K562 (cell line): ENCODE results near the gene HSPA4L. TPM values are rescaled to one million over a fixed set of nuclear protein-coding genes. Genes with fewer than 3 reads are reported as not detected.

Source experiments
- ATF1 ChIP-seq, 2 experiments: fragments of 450-650 bp in 1 of 2; IDR thresholded peaks; 2 replicates each; pipeline ENCODE4 v1.6.1; 2016; ENCODE audit warnings: missing compliant biosample characterization in 1 of 2, missing genetic modification characterization in 1 of 2
- ATF7 ChIP-seq: fragments of 450-650 bp; IDR thresholded peaks from 2 replicates; pipeline ENCODE4 v1.7.1; 2014; ENCODE audit warnings: mild to moderate bottlenecking, moderate library complexity
- GATAD2A ChIP-seq: fragments of 450-650 bp; IDR thresholded peaks from 2 replicates; pipeline ENCODE4 v1.6.1; 2017
- HNRNPH1 ChIP-seq: fragments of 200-400 bp; formaldehyde crosslinking; optimal IDR thresholded peaks from 2 replicates; pipeline ENCODE3; 2017; ENCODE audit warnings: low read depth, mild to moderate bottlenecking, low read length, moderate library complexity
- KHSRP ChIP-seq: fragments of 450-650 bp; IDR thresholded peaks from 2 replicates; pipeline ENCODE4 v1.6.1; 2017
- NFXL1 ChIP-seq: fragments of 450-650 bp; formaldehyde crosslinking; IDR thresholded peaks from 2 replicates; pipeline ENCODE4 v1.4.0; 2021; ENCODE audit warnings: mild to moderate bottlenecking
- NR2F6 ChIP-seq: fragments of 450-650 bp; formaldehyde crosslinking; IDR thresholded peaks from 2 replicates; pipeline ENCODE4 v1.4.0; 2020; ENCODE audit warnings: mild to moderate bottlenecking
- PURB ChIP-seq: sonication (generic); formaldehyde crosslinking; IDR thresholded peaks from 2 replicates; pipeline ENCODE4 v1.9.0; 2021; ENCODE audit warnings: low read depth, mild to moderate bottlenecking, missing genetic modification reagents
- SAP30 ChIP-seq: fragments of 200-600 bp; sonication (generic); IDR thresholded peaks from 2 replicates; pipeline ENCODE4 v1.6.1; 2012; ENCODE audit warnings: borderline replicate concordance, low read depth, mild to moderate bottlenecking, moderate library complexity, low read length, control low read depth, inconsistent platforms; ENCODE audit not compliant: insufficient read depth, poor library complexity, severe bottlenecking
- SLC30A9 ChIP-seq: fragments of 250-450 bp; sonication (Bioruptor Pico); IDR thresholded peaks from 2 replicates; pipeline ENCODE4 v1.8.0; 2022; ENCODE audit warnings: mild to moderate bottlenecking, moderate library complexity
- YBX1 ChIP-seq: fragments of 450-650 bp; IDR thresholded peaks from 2 replicates; pipeline ENCODE4 v1.7.1; 2016; ENCODE audit warnings: mild to moderate bottlenecking
- ZNF124 ChIP-seq: sonication (generic); formaldehyde crosslinking; IDR thresholded peaks from 2 replicates; pipeline ENCODE4 v1.8.1; 2022; ENCODE audit warnings: missing genetic modification reagents
- ZNF143 ChIP-seq: sonication (generic); formaldehyde crosslinking; IDR thresholded peaks from 2 replicates; pipeline ENCODE4 v1.9.0; 2022; ENCODE audit warnings: mild to moderate bottlenecking, missing genetic modification reagents
- polyA plus RNA-seq, 8 experiments: library from polyadenylated mRNA; depleted of rRNA in 4 of 8; stranded (reverse) in 5 of 8; unstranded in 3 of 8; fragments of >200 nt; fragmentation: Nextera tagmentation in 2 of 8; fragmentation: Illumina TruSeq in 1 of 8; extraction: Ambion mirVana in 2 of 8; extraction: Trizol in 1 of 8; gene quantifications; 2 replicates each; pipeline versions ENCODE4 v1.2.1 to v1.2.3, GENCODE V29; 2011 to 2014; ENCODE audit warnings: inconsistent platforms in 1 of 8, missing spikeins in 1 of 8
- total RNA-seq, 7 experiments: library from RNA; depleted of rRNA in 6 of 7; stranded (reverse); fragments of >200 nt in 6 of 7; fragmentation: Illumina TruSeq in 2 of 7; extraction: Trizol in 2 of 7; gene quantifications; 2 replicates each; pipeline versions ENCODE4 v1.2.1 to v1.2.3, GENCODE V29; 2011 to 2021; ENCODE audit warnings: low replicate concordance in 1 of 7
- TF ChIP-seq, protein P1 (sequence below): fragments of 450-650 bp; conservative IDR thresholded peaks from 2 replicates; pipeline ENCODE4 v1.6.1; 2016; ENCODE audit warnings: missing genetic modification characterization, low read depth, mild to moderate bottlenecking, missing compliant biosample characterization, moderate library complexity
- TF ChIP-seq, protein P2 (sequence below): IDR thresholded peaks from 2 replicates; pipeline ENCODE4 v1.6.1; 2011; ENCODE audit not compliant: insufficient read length; ENCODE audit errors: extremely low read depth
- TF ChIP-seq, protein P3 (sequence below): fragments of 250-450 bp; sonication (Bioruptor Pico); IDR thresholded peaks from 2 replicates; pipeline ENCODE4 v1.9.0; 2021; ENCODE audit warnings: mild to moderate bottlenecking, inconsistent platforms
- TF ChIP-seq, protein P4 (sequence below): fragments of 250-450 bp; sonication (Bioruptor Pico); IDR thresholded peaks from 2 replicates; pipeline ENCODE4 v1.4.0; 2020; ENCODE audit warnings: mild to moderate bottlenecking, moderate library complexity
- TF ChIP-seq, protein P5 (sequence below): sonication (generic); formaldehyde crosslinking; IDR thresholded peaks from 2 replicates; pipeline ENCODE4 v1.8.1; 2023; ENCODE audit warnings: mild to moderate bottlenecking, missing genetic modification reagents

HSPA4L gene
- total and polyA plus RNA-seq, 9 of the 15 experiments (the other 6 are each of a cell fraction or from before 2014, with no cell fraction given), result 12.3 to 37.0 (median 21.7) TPM

DNA sequence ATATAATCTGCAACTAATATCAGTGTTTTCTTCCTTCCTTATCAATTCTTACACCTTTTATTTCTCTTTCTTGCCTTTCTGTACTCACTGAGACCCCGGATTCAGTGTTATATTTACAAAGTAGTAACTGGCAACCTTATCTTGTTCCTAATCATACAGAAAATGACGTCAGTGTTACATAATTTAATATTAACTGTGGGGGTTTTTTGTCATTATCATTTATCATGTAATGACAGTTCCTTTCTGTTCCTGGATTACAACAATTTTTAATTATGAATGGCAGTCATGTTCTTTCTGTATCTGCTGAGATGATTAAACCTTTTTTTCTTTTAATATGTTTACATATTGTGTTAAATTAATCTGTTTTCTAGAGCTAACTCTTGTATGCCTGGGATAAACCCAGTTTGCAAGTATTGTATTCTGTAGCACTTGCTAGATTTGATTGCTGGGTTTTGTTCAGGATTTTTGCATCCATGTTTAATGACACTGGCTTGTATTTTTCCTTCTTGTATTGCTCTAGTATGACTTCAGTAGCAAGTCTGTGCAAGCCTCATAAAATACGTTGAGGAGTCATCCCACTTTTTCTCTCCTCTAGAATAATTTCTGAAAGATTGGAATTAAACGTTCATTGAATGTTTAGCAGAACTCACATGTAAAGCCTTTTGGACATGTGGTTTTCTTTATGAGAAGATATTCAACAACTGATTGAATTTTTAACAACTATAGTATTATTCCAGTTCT lies 10.4 kb upstream of the HSPA4L start (continued):
- TF ChIP-seq, protein P1, sequence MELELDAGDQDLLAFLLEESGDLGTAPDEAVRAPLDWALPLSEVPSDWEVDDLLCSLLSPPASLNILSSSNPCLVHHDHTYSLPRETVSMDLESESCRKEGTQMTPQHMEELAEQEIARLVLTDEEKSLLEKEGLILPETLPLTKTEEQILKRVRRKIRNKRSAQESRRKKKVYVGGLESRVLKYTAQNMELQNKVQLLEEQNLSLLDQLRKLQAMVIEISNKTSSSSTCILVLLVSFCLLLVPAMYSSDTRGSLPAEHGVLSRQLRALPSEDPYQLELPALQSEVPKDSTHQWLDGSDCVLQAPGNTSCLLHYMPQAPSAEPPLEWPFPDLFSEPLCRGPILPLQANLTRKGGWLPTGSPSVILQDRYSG (tag), result no peak
- TF ChIP-seq, protein P2, sequence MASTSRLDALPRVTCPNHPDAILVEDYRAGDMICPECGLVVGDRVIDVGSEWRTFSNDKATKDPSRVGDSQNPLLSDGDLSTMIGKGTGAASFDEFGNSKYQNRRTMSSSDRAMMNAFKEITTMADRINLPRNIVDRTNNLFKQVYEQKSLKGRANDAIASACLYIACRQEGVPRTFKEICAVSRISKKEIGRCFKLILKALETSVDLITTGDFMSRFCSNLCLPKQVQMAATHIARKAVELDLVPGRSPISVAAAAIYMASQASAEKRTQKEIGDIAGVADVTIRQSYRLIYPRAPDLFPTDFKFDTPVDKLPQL, result no peak
- TF ChIP-seq ATF1 (CRISPR knock-in tag; IDR thresholded peaks at IDR 0.05), result no peak
- TF ChIP-seq ATF1 (tag; IDR thresholded peaks at IDR 0.05), result peak; percentile 41; the same call in 1 of the 2 replicates
- TF ChIP-seq, protein P3, sequence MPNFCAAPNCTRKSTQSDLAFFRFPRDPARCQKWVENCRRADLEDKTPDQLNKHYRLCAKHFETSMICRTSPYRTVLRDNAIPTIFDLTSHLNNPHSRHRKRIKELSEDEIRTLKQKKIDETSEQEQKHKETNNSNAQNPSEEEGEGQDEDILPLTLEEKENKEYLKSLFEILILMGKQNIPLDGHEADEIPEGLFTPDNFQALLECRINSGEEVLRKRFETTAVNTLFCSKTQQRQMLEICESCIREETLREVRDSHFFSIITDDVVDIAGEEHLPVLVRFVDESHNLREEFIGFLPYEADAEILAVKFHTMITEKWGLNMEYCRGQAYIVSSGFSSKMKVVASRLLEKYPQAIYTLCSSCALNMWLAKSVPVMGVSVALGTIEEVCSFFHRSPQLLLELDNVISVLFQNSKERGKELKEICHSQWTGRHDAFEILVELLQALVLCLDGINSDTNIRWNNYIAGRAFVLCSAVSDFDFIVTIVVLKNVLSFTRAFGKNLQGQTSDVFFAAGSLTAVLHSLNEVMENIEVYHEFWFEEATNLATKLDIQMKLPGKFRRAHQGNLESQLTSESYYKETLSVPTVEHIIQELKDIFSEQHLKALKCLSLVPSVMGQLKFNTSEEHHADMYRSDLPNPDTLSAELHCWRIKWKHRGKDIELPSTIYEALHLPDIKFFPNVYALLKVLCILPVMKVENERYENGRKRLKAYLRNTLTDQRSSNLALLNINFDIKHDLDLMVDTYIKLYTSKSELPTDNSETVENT, result no peak
- TF ChIP-seq HNRNPH1, result no peak
- no peak for TF ChIP-seq PURB
- TF ChIP-seq, protein P4, sequence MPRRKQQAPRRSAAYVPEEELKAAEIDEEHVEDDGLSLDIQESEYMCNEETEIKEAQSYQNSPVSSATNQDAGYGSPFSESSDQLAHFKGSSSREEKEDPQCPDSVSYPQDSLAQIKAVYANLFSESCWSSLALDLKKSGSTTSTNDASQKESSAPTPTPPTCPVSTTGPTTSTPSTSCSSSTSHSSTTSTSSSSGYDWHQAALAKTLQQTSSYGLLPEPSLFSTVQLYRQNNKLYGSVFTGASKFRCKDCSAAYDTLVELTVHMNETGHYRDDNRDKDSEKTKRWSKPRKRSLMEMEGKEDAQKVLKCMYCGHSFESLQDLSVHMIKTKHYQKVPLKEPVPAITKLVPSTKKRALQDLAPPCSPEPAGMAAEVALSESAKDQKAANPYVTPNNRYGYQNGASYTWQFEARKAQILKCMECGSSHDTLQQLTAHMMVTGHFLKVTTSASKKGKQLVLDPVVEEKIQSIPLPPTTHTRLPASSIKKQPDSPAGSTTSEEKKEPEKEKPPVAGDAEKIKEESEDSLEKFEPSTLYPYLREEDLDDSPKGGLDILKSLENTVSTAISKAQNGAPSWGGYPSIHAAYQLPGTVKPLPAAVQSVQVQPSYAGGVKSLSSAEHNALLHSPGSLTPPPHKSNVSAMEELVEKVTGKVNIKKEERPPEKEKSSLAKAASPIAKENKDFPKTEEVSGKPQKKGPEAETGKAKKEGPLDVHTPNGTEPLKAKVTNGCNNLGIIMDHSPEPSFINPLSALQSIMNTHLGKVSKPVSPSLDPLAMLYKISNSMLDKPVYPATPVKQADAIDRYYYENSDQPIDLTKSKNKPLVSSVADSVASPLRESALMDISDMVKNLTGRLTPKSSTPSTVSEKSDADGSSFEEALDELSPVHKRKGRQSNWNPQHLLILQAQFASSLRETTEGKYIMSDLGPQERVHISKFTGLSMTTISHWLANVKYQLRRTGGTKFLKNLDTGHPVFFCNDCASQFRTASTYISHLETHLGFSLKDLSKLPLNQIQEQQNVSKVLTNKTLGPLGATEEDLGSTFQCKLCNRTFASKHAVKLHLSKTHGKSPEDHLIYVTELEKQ (CRISPR knock-in tag), result no peak
- TF ChIP-seq ZNF124, result no peak
- no peak for TF ChIP-seq YBX1
- TF ChIP-seq SLC30A9 (CRISPR knock-in tag), result no peak
- TF ChIP-seq SAP30, result no peak
- no peak for TF ChIP-seq NR2F6 (CRISPR knock-in tag)
- TF ChIP-seq, protein P5, sequence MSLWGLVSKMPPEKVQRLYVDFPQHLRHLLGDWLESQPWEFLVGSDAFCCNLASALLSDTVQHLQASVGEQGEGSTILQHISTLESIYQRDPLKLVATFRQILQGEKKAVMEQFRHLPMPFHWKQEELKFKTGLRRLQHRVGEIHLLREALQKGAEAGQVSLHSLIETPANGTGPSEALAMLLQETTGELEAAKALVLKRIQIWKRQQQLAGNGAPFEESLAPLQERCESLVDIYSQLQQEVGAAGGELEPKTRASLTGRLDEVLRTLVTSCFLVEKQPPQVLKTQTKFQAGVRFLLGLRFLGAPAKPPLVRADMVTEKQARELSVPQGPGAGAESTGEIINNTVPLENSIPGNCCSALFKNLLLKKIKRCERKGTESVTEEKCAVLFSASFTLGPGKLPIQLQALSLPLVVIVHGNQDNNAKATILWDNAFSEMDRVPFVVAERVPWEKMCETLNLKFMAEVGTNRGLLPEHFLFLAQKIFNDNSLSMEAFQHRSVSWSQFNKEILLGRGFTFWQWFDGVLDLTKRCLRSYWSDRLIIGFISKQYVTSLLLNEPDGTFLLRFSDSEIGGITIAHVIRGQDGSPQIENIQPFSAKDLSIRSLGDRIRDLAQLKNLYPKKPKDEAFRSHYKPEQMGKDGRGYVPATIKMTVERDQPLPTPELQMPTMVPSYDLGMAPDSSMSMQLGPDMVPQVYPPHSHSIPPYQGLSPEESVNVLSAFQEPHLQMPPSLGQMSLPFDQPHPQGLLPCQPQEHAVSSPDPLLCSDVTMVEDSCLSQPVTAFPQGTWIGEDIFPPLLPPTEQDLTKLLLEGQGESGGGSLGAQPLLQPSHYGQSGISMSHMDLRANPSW (CRISPR knock-in tag), result no peak
- TF ChIP-seq GATAD2A, result no peak
- no peak for TF ChIP-seq KHSRP
- TF ChIP-seq ZNF143 (CRISPR knock-in tag), result no peak
- TF ChIP-seq ATF7, result peak; percentile 84
- no peak for TF ChIP-seq NFXL1 (CRISPR knock-in tag)
